ENCODE results near the gene OXNAD1. TPM values are rescaled to one million over a fixed set of nuclear protein-coding genes. Genes with fewer than 3 reads are reported as not detected.
"Not testable (repeated sequence)": the region's sequence is repeated elsewhere in the genome, so short reads cannot be mapped to it uniquely, and the experiment has no call there.

The OXNAD1 gene
- polyA plus RNA-seq, 3 donors = 16.4 to 18.2 (median 16.9) TPM

GRCh38 chr3:16302082-16302631 lies 37.1 kb downstream of the OXNAD1 start:
- DNase-seq (ENCODE audit: low read depth in 3 of 3, low spot score in 2 of 3) = no peak

- no peak for DNase-seq (ENCODE audit: low read depth in 3 of 3, low spot score in 2 of 3)
These were observed 38.1 kb downstream of the OXNAD1 start for GRCh38 chr3:16303037-16303575.

GRCh38 chr3:16304061-16305010 lies 39.3 kb downstream of the OXNAD1 start:
- no peak for DNase-seq (ENCODE audit: low read depth in 3 of 3, low spot score in 2 of 3)

- DNase-seq (ENCODE audit: low read depth in 3 of 3, low spot score in 2 of 3) = no peak
These were observed 40.1 kb downstream of the OXNAD1 start for GRCh38 chr3:16305111-16305541.

GRCh38 chr3:16307832-16308531 lies 43.0 kb downstream of the OXNAD1 start:
- no peak for DNase-seq (ENCODE audit: low read depth in 3 of 3, low spot score in 2 of 3)

GRCh38 chr3:16308727-16309126 lies 43.7 kb downstream of the OXNAD1 start:
- DNase-seq (ENCODE audit: low read depth in 3 of 3, low spot score in 2 of 3) = no peak

- no peak for DNase-seq (ENCODE audit: low read depth in 3 of 3, low spot score in 2 of 3)
These were observed 44.5 kb downstream of the OXNAD1 start for GRCh38 chr3:16309558-16309957.

GRCh38 chr3:16310486-16310885 lies 45.5 kb downstream of the OXNAD1 start:
- not testable (repeated sequence) for DNase-seq (ENCODE audit: low read depth in 3 of 3, low spot score in 2 of 3)

- DNase-seq (ENCODE audit: low read depth in 3 of 3, low spot score in 2 of 3) = no peak
These were observed 47.0 kb downstream of the OXNAD1 start for GRCh38 chr3:16311960-16312451.

- DNase-seq (ENCODE audit: low read depth in 3 of 3, low spot score in 2 of 3) = no peak
These were observed 49.1 kb downstream of the OXNAD1 start for GRCh38 chr3:16313886-16314645.

- DNase-seq (ENCODE audit: low read depth in 3 of 3, low spot score in 2 of 3) = no peak
These were observed 50.6 kb downstream of the OXNAD1 start for GRCh38 chr3:16315623-16316022.

GRCh38 chr3:16316396-16316795 lies 51.4 kb downstream of the OXNAD1 start:
- no peak for DNase-seq (ENCODE audit: low read depth in 3 of 3, low spot score in 2 of 3)

GRCh38 chr3:16316847-16317560 lies 52.0 kb downstream of the OXNAD1 start:
- no peak for DNase-seq (ENCODE audit: low read depth in 3 of 3, low spot score in 2 of 3)

- no peak for DNase-seq (ENCODE audit: low read depth in 3 of 3, low spot score in 2 of 3)
These were observed 52.5 kb downstream of the OXNAD1 start for GRCh38 chr3:16317561-16317945.

GRCh38 chr3:16318176-16318575 lies 53.2 kb downstream of the OXNAD1 start:
- DNase-seq (ENCODE audit: low read depth in 3 of 3, low spot score in 2 of 3) = no peak

GRCh38 chr3:16319307-16319706 lies 54.3 kb downstream of the OXNAD1 start:
- DNase-seq (ENCODE audit: low read depth in 3 of 3, low spot score in 2 of 3) = no peak

GRCh38 chr3:16319723-16320122 lies 54.7 kb downstream of the OXNAD1 start:
- DNase-seq (ENCODE audit: low read depth in 3 of 3, low spot score in 2 of 3) = no peak

GRCh38 chr3:16320711-16321110 lies 55.7 kb downstream of the OXNAD1 start:
- DNase-seq (ENCODE audit: low read depth in 3 of 3, low spot score in 2 of 3) = no peak

- DNase-seq (ENCODE audit: low read depth in 3 of 3, low spot score in 2 of 3) = no peak
These were observed 57.2 kb downstream of the OXNAD1 start for GRCh38 chr3:16322189-16322588.

GRCh38 chr3:16323737-16324136 lies 58.7 kb downstream of the OXNAD1 start:
- no peak for DNase-seq (ENCODE audit: low read depth in 3 of 3, low spot score in 2 of 3)

All from right renal cortex interstitium (tissue), 3 donors.